Endodermal cell (in vitro differentiated cells): ENCODE data around the gene DYRK1B. TPM values are rescaled to one million over a fixed set of nuclear protein-coding genes. Genes with fewer than 3 reads are reported as not detected.

Experiments used
- DNase-seq: peaks from one replicate; pipeline ENCODE4 v3.0.0-alpha.2; 2017
- H3K27ac ChIP-seq: 2 replicates; pipeline ENCODE4 v1.5.1; 2013; ENCODE audit warnings: mild to moderate bottlenecking, low read depth, low read length, moderate library complexity
- H3K27me3 ChIP-seq: 2 replicates; pipeline ENCODE4 v1.6.1; 2013; ENCODE audit warnings: mild to moderate bottlenecking, low read length, moderate library complexity; ENCODE audit not compliant: insufficient read depth, control insufficient read depth, poor library complexity, severe bottlenecking
- H3K36me3 ChIP-seq: 2 replicates; pipeline ENCODE4 v1.7.0; 2013; ENCODE audit warnings: mild to moderate bottlenecking, low read length, moderate library complexity; ENCODE audit not compliant: control insufficient read depth, insufficient read depth
- H3K4me1 ChIP-seq: one replicate; pipeline ENCODE4 v1.7.0; 2013; ENCODE audit warnings: low read length; ENCODE audit not compliant: control insufficient read depth, insufficient read depth
- H3K4me3 ChIP-seq: 2 replicates; pipeline ENCODE4 v1.5.1; 2013; ENCODE audit warnings: mild to moderate bottlenecking, low read length, moderate library complexity
- H3K9ac ChIP-seq: 2 replicates; pipeline ENCODE4 v1.6.1; 2013; ENCODE audit warnings: mild to moderate bottlenecking, low read length, moderate library complexity; ENCODE audit not compliant: poor library complexity, severe bottlenecking; ENCODE audit errors: extremely low read depth
- H3K9me3 ChIP-seq: 2 replicates; pipeline ENCODE4 v1.6.1; 2013; ENCODE audit warnings: mild to moderate bottlenecking, low read length, moderate library complexity; ENCODE audit not compliant: control insufficient read depth
- H3K27ac Mint-ChIP-seq: 2 replicates; pipeline ENCODE4 v1.8.0; 2020; ENCODE audit warnings: mixed read lengths
- H3K27me3 Mint-ChIP-seq: 2 replicates; pipeline ENCODE4 v1.8.0; 2021; ENCODE audit warnings: mild to moderate bottlenecking, mixed read lengths; ENCODE audit not compliant: insufficient read depth
- H3K36me3 Mint-ChIP-seq: 2 replicates; pipeline ENCODE4 v1.8.0; 2020; ENCODE audit warnings: low read depth, mixed read lengths
- H3K4me1 Mint-ChIP-seq: 2 replicates; pipeline ENCODE4 v1.8.0; 2020; ENCODE audit warnings: mixed read lengths
- H3K4me3 Mint-ChIP-seq: 2 replicates; pipeline ENCODE4 v1.8.0; 2020; ENCODE audit warnings: mild to moderate bottlenecking, moderate library complexity, mixed read lengths
- H3K9me3 Mint-ChIP-seq: 2 replicates; pipeline ENCODE4 v1.8.0; 2020; ENCODE audit warnings: mild to moderate bottlenecking, mixed read lengths
- CTCF ChIP-seq: fragments of 200-600 bp; sonication (generic); conservative IDR thresholded peaks from 2 replicates; pipeline ENCODE4 v1.5.0; 2021; ENCODE audit warnings: antibody characterized with exemption, mild to moderate bottlenecking
- WGBS, 2 experiments: methylation state at CpG; one replicate each; pipeline versions ENCODE4 v1.1.5 to v1.1.7; 2013; ENCODE audit warnings: missing lambda C conversion rate in 2 of 2, mixed read lengths in 1 of 2; ENCODE audit not compliant: insufficient coverage in 1 of 2, insufficient read length in 1 of 2; 5-methylcytosine and 5-hydroxymethylcytosine counted together
- total RNA-seq, 2 donors: library from RNA; stranded (reverse); fragmentation: NEBNext Ultra II Directional in 1 of 2; extraction: Animal tissue kit (Norgen Biotek cat#: 25700) in 1 of 2; gene quantifications; 2 replicates in 1 of 2; 3 replicates in 1 of 2; pipeline ENCODE4 v1.2.1, GENCODE V29; 2021

DYRK1B gene
- total RNA-seq, 2 donors from 2014 or later, result 21.8 to 37.7 TPM

- Histone ChIP-seq H3K4me1 (no peaks in the 10 kb centered on the region), H3K9ac (no peak overlapping the region), H3K27me3 (no peaks in the 10 kb centered on the region), H3K27ac (no peak overlapping the region), H3K9me3 (no peaks in the 10 kb centered on the region), H3K4me3 (no peak overlapping the region), H3K36me3 (peaks cover 57% of the 10 kb centered on the region)
- no peak for TF ChIP-seq CTCF
- peaks cover 17% of the 10 kb centered on the region for H3K4me1 Mint-ChIP-seq
- 94 to 95% methylated on average over 6 to 10 of the region's 10 CpGs for WGBS, 2 experiments
- no peaks in the 10 kb centered on the region for H3K9me3 Mint-ChIP-seq
- H3K4me3 Mint-ChIP-seq, result no peak overlapping the region
- H3K36me3 Mint-ChIP-seq, result peaks cover 55% of the 10 kb centered on the region
- H3K27me3 Mint-ChIP-seq, result no peaks in the 10 kb centered on the region
- DNase-seq, result no peak
- no peak overlapping the region for H3K27ac Mint-ChIP-seq
These were observed 4.2 kb downstream of the DYRK1B start for GRCh38 chr19:39829702-39830275.

GRCh38 chr19:39828654-39829032, 5.3 kb downstream of the DYRK1B start:
- Histone ChIP-seq H3K9ac (no peak overlapping the region), H3K36me3 (peaks cover 51% of the 10 kb centered on the region), H3K4me1 (no peaks in the 10 kb centered on the region), H3K27me3 (no peaks in the 10 kb centered on the region), H3K9me3 (no peaks in the 10 kb centered on the region), H3K27ac (no peak overlapping the region), H3K4me3 (no peak overlapping the region)
- H3K27me3 Mint-ChIP-seq, result no peaks in the 10 kb centered on the region
- no peak for DNase-seq
- peaks cover 47% of the 10 kb centered on the region for H3K36me3 Mint-ChIP-seq
- no peaks in the 10 kb centered on the region for H3K9me3 Mint-ChIP-seq
- H3K27ac Mint-ChIP-seq, result no peak overlapping the region
- H3K4me3 Mint-ChIP-seq, result no peak overlapping the region
- no peak for TF ChIP-seq CTCF
- 90 to 94% methylated on average over 5 of the region's 5 CpGs for WGBS, 2 experiments
- H3K4me1 Mint-ChIP-seq, result peaks cover 12% of the 10 kb centered on the region

GRCh38 chr19:39828015-39828653, 5.8 kb downstream of the DYRK1B start:
- Histone ChIP-seq H3K27ac (no peak overlapping the region), H3K27me3 (no peaks in the 10 kb centered on the region), H3K4me3 (no peak overlapping the region), H3K36me3 (peaks cover 51% of the 10 kb centered on the region), H3K9ac (no peak overlapping the region), H3K9me3 (no peaks in the 10 kb centered on the region), H3K4me1 (no peaks in the 10 kb centered on the region)
- Mint-ChIP-seq H3K4me3 (no peak overlapping the region), H3K4me1 (peaks cover 12% of the 10 kb centered on the region), H3K36me3 (peaks cover 47% of the 10 kb centered on the region), H3K27ac (no peak overlapping the region), H3K27me3 (no peaks in the 10 kb centered on the region), H3K9me3 (no peaks in the 10 kb centered on the region)
- WGBS, 2 experiments, result 94% methylated on average over 16 to 26 of the region's 26 CpGs
- no peak for DNase-seq
- no peak for TF ChIP-seq CTCF
